Amniotic stem cell (primary cell): Measurements from ENCODE around the gene PCDHGB7.
"Not testable (repeated sequence)": the region's sequence is repeated elsewhere in the genome, so short reads cannot be mapped to it uniquely, and the experiment has no call there.

Source experiments
- DNase-seq: peaks from one replicate; lab custom pipeline; 2025; lab: John Stamatoyannopoulos, UW

Gene PCDHGB7

GRCh38 chr5:141430332-141431113 lies 13.0 kb downstream of the PCDHGB7 start, which contains the start of gene PCDHGA12:
PCDHGA12 (plus strand) TSS chr5:141430507; CDS start chr5:141430760, 253 bp downstream.
- no peak for DNase-seq

DNA sequence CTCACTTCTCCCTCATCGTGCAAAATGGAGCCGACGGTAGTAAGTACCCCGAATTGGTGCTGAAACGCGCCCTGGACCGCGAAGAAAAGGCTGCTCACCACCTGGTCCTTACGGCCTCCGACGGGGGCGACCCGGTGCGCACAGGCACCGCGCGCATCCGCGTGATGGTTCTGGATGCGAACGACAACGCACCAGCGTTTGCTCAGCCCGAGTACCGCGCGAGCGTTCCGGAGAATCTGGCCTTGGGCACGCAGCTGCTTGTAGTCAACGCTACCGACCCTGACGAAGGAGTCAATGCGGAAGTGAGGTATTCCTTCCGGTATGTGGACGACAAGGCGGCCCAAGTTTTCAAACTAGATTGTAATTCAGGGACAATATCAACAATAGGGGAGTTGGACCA lies 13.8 kb downstream of the PCDHGB7 start:
- no peak for DNase-seq

- not testable (repeated sequence) for DNase-seq
These were observed 14.8 kb downstream of the PCDHGB7 start for GRCh38 chr5:141432308-141432707.

- not testable (repeated sequence) for DNase-seq
These were observed 15.2 kb downstream of the PCDHGB7 start for GRCh38 chr5:141432726-141433125.

DNA sequence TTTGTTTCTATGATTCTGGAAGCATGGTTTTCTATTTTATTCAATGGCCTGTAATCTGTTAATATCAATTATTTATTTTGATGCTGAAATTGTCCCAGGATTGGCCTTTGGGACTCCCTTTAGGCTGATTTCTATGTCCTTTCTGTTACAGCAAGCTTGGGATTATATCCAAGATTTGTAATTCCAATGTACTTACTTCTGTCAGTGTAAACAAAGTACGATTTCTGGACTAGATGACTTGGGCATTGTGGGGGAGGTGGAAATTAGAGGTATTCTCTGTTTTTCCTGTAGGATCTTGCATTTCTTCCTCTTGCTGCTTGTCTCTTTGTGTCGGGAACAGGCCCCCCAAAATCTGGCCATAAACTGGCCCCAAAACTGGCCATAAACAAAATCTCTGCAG lies 16.5 kb downstream of the PCDHGB7 start:
- DNase-seq, result no peak

DNA sequence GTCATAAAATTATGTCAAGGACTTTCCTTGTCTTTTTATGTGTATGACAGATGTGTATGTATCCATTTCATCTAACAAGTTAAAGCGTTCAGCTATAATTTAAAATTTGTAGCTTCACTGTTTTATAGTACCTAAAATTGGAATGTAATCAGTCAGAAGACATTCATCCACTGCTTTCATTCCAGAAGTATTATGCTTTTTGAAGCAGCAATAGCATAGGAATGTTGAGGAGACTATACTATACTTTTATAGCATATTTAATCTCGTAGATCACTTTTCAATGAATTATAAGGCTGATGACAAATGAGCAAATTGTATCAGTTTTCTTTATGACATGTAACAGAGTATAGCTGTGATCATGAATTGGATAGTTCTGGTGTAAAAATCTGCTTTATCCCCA lies 19.7 kb downstream of the PCDHGB7 start:
- no peak for DNase-seq

DNA sequence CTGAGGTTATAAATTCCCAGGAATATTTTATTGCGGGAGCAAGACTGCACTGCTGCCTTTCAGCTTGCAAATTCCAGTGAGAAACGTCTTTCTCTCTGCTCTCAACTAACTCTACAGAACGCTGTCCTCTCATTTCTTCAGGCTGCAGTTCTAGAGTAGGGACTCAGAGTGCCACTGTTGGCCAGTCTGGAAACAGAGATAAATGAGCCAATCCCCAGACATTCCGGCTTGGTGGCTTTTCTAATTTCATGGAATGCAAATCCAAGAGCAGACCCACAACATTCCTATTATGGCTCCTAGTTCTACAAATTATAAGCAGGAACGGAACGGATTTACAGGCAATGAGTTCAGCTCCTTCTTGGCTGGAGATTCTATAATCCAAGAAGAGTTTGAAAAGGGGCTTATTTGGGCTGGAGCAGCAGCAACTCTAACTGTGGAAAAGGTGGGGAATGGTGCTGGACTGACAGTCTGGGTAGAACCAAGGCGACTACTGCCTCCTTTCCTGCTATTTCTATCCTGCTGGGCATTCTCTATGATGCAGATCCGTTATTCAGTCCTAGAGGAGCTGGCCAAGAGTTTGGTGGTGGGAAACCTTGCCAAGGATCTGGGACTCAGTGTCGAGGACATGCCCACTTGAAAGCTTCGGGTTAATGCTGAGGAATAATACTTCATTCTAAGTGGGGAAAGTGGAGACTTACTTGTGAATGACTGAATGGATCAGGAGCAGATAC lies 22.1 kb downstream of the PCDHGB7 start:
- no peak for DNase-seq

DNA sequence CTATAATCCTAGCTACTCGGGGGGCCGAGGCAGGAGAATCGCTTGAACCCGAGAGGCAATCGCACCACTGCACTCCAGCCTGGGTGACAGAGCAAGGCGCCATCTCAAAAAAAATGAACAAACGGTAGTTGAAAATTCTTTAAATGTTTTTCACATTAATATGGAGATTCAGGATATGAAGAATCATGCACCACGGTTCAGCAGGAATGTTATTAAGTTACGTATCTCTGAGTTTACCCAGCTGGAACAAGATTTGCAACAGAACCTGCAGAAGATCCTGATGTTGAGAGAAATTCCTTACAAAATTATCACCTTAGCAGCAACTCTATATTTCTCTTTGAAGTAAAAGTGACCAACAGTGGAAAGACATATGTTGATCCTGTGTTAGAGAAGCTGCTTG lies 22.9 kb downstream of the PCDHGB7 start:
- no peak for DNase-seq

DNA sequence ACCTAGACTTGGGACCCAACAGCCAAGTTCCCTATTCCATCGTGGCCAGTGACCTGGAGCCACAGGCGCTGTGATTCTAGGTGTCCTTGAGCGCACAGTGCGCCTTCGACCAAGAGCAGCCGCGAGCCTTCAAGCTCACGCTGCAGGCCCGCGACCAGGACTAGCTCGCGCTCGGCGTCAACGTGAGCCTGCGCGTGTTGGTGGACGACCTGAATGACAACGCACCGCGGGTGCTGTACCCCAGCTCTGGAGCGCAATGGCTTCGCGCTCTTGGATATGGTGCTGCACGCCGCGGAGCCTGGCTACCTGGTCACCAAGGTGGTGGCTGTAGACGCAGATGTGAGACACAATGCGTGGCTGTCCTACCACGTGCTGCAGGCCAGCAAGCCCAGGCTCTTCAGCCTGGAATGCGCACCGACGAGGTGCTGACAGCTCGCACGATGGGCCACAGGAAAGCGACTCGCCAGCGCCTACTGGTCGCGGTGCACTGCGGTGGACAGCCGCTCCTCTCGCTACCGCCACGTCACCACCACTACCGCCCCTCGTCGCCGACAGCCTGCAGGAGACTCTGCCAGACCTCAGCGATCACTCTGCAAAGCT lies 24.2 kb downstream of the PCDHGB7 start:
- no peak for DNase-seq

DNA sequence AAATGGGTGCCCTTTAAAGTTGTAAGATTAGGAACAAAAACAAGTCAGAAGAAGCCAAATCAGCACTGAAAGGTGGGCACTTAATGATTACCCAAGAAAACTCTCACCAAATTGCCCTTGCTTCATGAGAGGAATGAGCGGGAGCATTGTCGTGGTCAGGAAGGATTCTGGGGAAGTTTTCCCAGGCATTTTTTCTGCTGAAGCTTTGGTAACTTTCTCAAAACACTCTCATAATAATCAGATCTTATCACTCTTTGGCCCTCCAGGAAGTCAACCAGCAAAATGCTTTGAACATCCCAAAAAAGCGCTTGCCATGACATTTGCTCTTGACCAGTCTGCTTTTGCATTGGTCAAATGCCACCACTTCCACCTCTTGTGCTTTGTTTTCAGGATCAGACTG lies 47.9 kb downstream of the PCDHGB7 start:
- no peak for DNase-seq
